GM23338 (cell line): ENCODE results near the gene VMP1. TPM values are rescaled to one million over a fixed set of nuclear protein-coding genes. Genes with fewer than 3 reads are reported as not detected.
"Not testable (repeated sequence)": the region's sequence is repeated elsewhere in the genome, so short reads cannot be mapped to it uniquely, and the experiment has no call there.

Experiments
- ATAC-seq: fragments of 200-7000 bp; cut with Tn5 transposase; 3 replicates; pipeline ENCODE4 v1.9.1; 2020
- DNase-seq: peaks from one replicate; pipeline ENCODE4 v3.0.0-alpha.2; 2015; ENCODE audit warnings: low spot score
- H2AFZ ChIP-seq: fragments of 200-600 bp; sonication (generic); 2 replicates; pipeline ENCODE4 v1.8.0; 2016; ENCODE audit warnings: antibody characterized with exemption, mild to moderate bottlenecking, moderate library complexity
- H3F3A ChIP-seq: fragments of 200-600 bp; sonication (generic); replicated peaks from 2 replicates; pipeline ENCODE4 v1.8.0; 2017; ENCODE audit warnings: antibody characterized with exemption, mixed run types, low read depth
- H3K27ac ChIP-seq: fragments of 200-600 bp; sonication (generic); 2 replicates; pipeline ENCODE4 v1.6.1; 2016; ENCODE audit warnings: low read depth
- H3K27me3 ChIP-seq: fragments of 200-600 bp; sonication (generic); 2 replicates; pipeline ENCODE4 v1.8.0; 2016; ENCODE audit warnings: mild to moderate bottlenecking, mixed run types, moderate library complexity; ENCODE audit not compliant: insufficient read depth
- H3K36me3 ChIP-seq: fragments of 200-600 bp; sonication (generic); 2 replicates; pipeline ENCODE4 v1.8.0; 2016; ENCODE audit warnings: mild to moderate bottlenecking; ENCODE audit not compliant: insufficient read depth
- H3K4me1 ChIP-seq: fragments of 200-600 bp; sonication (generic); 2 replicates; pipeline ENCODE4 v1.8.0; 2016; ENCODE audit warnings: mild to moderate bottlenecking, moderate library complexity; ENCODE audit not compliant: insufficient read depth
- H3K4me2 ChIP-seq: fragments of 200-600 bp; sonication (generic); 2 replicates; pipeline ENCODE4 v1.7.1; 2017; ENCODE audit warnings: mixed run types
- H3K4me3 ChIP-seq: fragments of 200-600 bp; sonication (generic); 2 replicates; pipeline ENCODE4 v1.6.1; 2016; ENCODE audit warnings: mixed run types
- H3K79me2 ChIP-seq: fragments of 200-600 bp; sonication (generic); replicated peaks from 2 replicates; pipeline ENCODE4 v1.8.0; 2017; ENCODE audit warnings: mild to moderate bottlenecking; ENCODE audit not compliant: insufficient read depth
- H3K9me2 ChIP-seq: fragments of 200-600 bp; sonication (generic); 2 replicates; pipeline ENCODE4 v1.8.0; 2017; ENCODE audit not compliant: insufficient read depth
- H4K20me1 ChIP-seq: fragments of 200-600 bp; sonication (generic); replicated peaks from 2 replicates; pipeline ENCODE4 v1.8.0; 2017; ENCODE audit warnings: mild to moderate bottlenecking; ENCODE audit not compliant: insufficient read depth
- H3K27ac Mint-ChIP-seq: 2 replicates; pipeline ENCODE4 v1.8.0; 2020; ENCODE audit warnings: inconsistent platforms, mild to moderate bottlenecking, moderate library complexity, mixed read lengths
- H3K27me3 Mint-ChIP-seq: 3 replicates; pipeline ENCODE4 v1.8.0; 2022; ENCODE audit warnings: low read depth, mild to moderate bottlenecking, moderate library complexity, mixed read lengths, inconsistent platforms; ENCODE audit not compliant: insufficient read depth, poor library complexity
- H3K36me3 Mint-ChIP-seq: 3 replicates; pipeline ENCODE4 v1.8.0; 2021; ENCODE audit warnings: low read depth, mild to moderate bottlenecking, inconsistent platforms, moderate library complexity, mixed read lengths
- H3K4me1 Mint-ChIP-seq: 3 replicates; pipeline ENCODE4 v1.8.0; 2020; ENCODE audit warnings: mild to moderate bottlenecking, inconsistent platforms, mixed read lengths
- H3K4me3 Mint-ChIP-seq: 3 replicates; pipeline ENCODE4 v1.8.0; 2021; ENCODE audit warnings: moderate library complexity, mild to moderate bottlenecking, inconsistent platforms, mixed read lengths
- H3K9me3 Mint-ChIP-seq: 3 replicates; pipeline ENCODE4 v1.8.0; 2020; ENCODE audit warnings: moderate library complexity, mild to moderate bottlenecking, inconsistent platforms, mixed read lengths
- CTCF ChIP-seq, 2 experiments: fragments of 200-600 bp in 1 of 2; sonication (generic) in 1 of 2; conservative IDR thresholded peaks; 2 replicates each; pipeline versions ENCODE4 v1.5.1 to v1.6.1; 2016 to 2017; ENCODE audit warnings: antibody characterized with exemption in 2 of 2, low read depth in 2 of 2, mild to moderate bottlenecking in 2 of 2, moderate library complexity in 1 of 2
- EZH2 ChIP-seq: fragments of 200-600 bp; sonication (generic); IDR thresholded peaks from one replicate; pipeline ENCODE4 v1.8.0; 2017; ENCODE audit warnings: antibody characterized with exemption, mild to moderate bottlenecking, low read depth; ENCODE audit not compliant: unreplicated experiment
- EZH2phosphoT487 ChIP-seq: fragments of 200-600 bp; sonication (generic); IDR thresholded peaks from one replicate; pipeline ENCODE4 v1.8.1; 2018; ENCODE audit warnings: antibody characterized with exemption; ENCODE audit not compliant: unreplicated experiment
- JUNB ChIP-seq: IDR thresholded peaks from one replicate; pipeline ENCODE4 v1.6.1; 2016; ENCODE audit warnings: antibody characterized with exemption; ENCODE audit not compliant: unreplicated experiment
- NANOG ChIP-seq: IDR thresholded peaks from 2 replicates; pipeline ENCODE4 v1.6.1; 2016; ENCODE audit warnings: antibody characterized with exemption, borderline replicate concordance
- POLR2AphosphoS5 ChIP-seq: IDR thresholded peaks from 2 replicates; pipeline ENCODE4 v1.6.1; 2016; ENCODE audit warnings: antibody characterized with exemption, low read depth
- STAT1 ChIP-seq: IDR thresholded peaks from one replicate; pipeline ENCODE4 v1.6.1; 2016; ENCODE audit warnings: antibody characterized with exemption; ENCODE audit not compliant: unreplicated experiment
- ZNF114 ChIP-seq: fragments of 250-450 bp; sonication (Bioruptor Pico); IDR thresholded peaks from 2 replicates; pipeline ENCODE4 v1.5.0; 2020; ENCODE audit warnings: mild to moderate bottlenecking, moderate library complexity
- ZNF331 ChIP-seq: fragments of 250-450 bp; sonication (Bioruptor Pico); IDR thresholded peaks from 2 replicates; pipeline ENCODE4 v1.5.0; 2020; ENCODE audit warnings: low read depth, mild to moderate bottlenecking, moderate library complexity
- polyA plus RNA-seq: library from polyadenylated mRNA; unstranded; fragments of >200 nt; fragmentation: Nextera tagmentation; extraction: Ambion mirVana; gene quantifications from 2 replicates; pipeline ENCODE4 v1.2.1, GENCODE V29; 2016
- total RNA-seq: library from RNA; depleted of rRNA; stranded (reverse); fragments of >200 nt; shearing (Covaris generic); gene quantifications from 2 replicates; pipeline ENCODE4 v1.2.3, GENCODE V29; 2014
- TF ChIP-seq, protein P1 (sequence below): IDR thresholded peaks from one replicate; pipeline ENCODE4 v1.6.1; 2018; ENCODE audit warnings: antibody characterized with exemption; ENCODE audit not compliant: unreplicated experiment
- TF ChIP-seq, protein P2 (sequence below): fragments of 250-450 bp; sonication (Bioruptor Pico); IDR thresholded peaks from 2 replicates; pipeline ENCODE4 v1.5.0; 2020; ENCODE audit warnings: mild to moderate bottlenecking, moderate library complexity

The VMP1 gene
- total and polyA plus RNA-seq, 2 experiments from 2014 or later, result 70.1 to 112 TPM

GRCh38 chr17:59806322-59806721 lies 98.9 kb downstream of the VMP1 start:
- not testable (repeated sequence) for H3K4me2 ChIP-seq, H3K4me1 Mint-ChIP-seq, H3K27ac Mint-ChIP-seq, H3K36me3 Mint-ChIP-seq, H3K36me3 ChIP-seq, H3K27me3 Mint-ChIP-seq, H2AFZ ChIP-seq, DNase-seq, H3K9me3 Mint-ChIP-seq, H3K27ac ChIP-seq, H3F3A ChIP-seq, ATAC-seq, H3K79me2 ChIP-seq, H4K20me1 ChIP-seq, H3K4me3 ChIP-seq, H3K4me3 Mint-ChIP-seq, H3K27me3 ChIP-seq, H3K4me1 ChIP-seq, H3K9me2 ChIP-seq

- no peak overlapping the region for H2AFZ ChIP-seq
- DNase-seq, result no peak
Measured at GRCh38 chr17:59807892-59808509, 100.5 kb downstream of the VMP1 start.

More at GRCh38 chr17:59807892-59808509, 100.5 kb downstream of the VMP1 start:
- no peaks in the 10 kb centered on the region for H3K36me3 ChIP-seq
- H3K4me1 ChIP-seq, result peaks cover 3% of the 10 kb centered on the region; the same call in 1 of the 2 replicates
- H3K36me3 Mint-ChIP-seq, result peaks cover 2% of the 10 kb centered on the region; the same call in 1 of the 3 replicates
- H3K4me1 Mint-ChIP-seq, result no peaks in the 10 kb centered on the region
- ATAC-seq, result no peak
- H3K4me3 Mint-ChIP-seq, result no peak overlapping the region
- H3K79me2 ChIP-seq, result no peaks in the 10 kb centered on the region
- H3K27me3 Mint-ChIP-seq, result peaks cover 2% of the 10 kb centered on the region
- H3K9me3 Mint-ChIP-seq, result no peaks in the 10 kb centered on the region
- no peaks in the 10 kb centered on the region for H4K20me1 ChIP-seq
- no peak overlapping the region for H3K27ac ChIP-seq
- TF ChIP-seq ZNF114 (CRISPR knock-in tag) (no peak), JUNB (no peak), CTCF (conservative IDR thresholded peaks at IDR 0.05; ENCODE audit: low read depth in 2 of 2) (no peak), EZH2 (no peak), POLR2AphosphoS5 (no peak), EZH2phosphoT487 (no peak), NANOG (no peak), ZNF331 (no peak), STAT1 (no peak)
- TF ChIP-seq, protein P1, sequence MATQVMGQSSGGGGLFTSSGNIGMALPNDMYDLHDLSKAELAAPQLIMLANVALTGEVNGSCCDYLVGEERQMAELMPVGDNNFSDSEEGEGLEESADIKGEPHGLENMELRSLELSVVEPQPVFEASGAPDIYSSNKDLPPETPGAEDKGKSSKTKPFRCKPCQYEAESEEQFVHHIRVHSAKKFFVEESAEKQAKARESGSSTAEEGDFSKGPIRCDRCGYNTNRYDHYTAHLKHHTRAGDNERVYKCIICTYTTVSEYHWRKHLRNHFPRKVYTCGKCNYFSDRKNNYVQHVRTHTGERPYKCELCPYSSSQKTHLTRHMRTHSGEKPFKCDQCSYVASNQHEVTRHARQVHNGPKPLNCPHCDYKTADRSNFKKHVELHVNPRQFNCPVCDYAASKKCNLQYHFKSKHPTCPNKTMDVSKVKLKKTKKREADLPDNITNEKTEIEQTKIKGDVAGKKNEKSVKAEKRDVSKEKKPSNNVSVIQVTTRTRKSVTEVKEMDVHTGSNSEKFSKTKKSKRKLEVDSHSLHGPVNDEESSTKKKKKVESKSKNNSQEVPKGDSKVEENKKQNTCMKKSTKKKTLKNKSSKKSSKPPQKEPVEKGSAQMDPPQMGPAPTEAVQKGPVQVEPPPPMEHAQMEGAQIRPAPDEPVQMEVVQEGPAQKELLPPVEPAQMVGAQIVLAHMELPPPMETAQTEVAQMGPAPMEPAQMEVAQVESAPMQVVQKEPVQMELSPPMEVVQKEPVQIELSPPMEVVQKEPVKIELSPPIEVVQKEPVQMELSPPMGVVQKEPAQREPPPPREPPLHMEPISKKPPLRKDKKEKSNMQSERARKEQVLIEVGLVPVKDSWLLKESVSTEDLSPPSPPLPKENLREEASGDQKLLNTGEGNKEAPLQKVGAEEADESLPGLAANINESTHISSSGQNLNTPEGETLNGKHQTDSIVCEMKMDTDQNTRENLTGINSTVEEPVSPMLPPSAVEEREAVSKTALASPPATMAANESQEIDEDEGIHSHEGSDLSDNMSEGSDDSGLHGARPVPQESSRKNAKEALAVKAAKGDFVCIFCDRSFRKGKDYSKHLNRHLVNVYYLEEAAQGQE, result no peak
- TF ChIP-seq, protein P2, sequence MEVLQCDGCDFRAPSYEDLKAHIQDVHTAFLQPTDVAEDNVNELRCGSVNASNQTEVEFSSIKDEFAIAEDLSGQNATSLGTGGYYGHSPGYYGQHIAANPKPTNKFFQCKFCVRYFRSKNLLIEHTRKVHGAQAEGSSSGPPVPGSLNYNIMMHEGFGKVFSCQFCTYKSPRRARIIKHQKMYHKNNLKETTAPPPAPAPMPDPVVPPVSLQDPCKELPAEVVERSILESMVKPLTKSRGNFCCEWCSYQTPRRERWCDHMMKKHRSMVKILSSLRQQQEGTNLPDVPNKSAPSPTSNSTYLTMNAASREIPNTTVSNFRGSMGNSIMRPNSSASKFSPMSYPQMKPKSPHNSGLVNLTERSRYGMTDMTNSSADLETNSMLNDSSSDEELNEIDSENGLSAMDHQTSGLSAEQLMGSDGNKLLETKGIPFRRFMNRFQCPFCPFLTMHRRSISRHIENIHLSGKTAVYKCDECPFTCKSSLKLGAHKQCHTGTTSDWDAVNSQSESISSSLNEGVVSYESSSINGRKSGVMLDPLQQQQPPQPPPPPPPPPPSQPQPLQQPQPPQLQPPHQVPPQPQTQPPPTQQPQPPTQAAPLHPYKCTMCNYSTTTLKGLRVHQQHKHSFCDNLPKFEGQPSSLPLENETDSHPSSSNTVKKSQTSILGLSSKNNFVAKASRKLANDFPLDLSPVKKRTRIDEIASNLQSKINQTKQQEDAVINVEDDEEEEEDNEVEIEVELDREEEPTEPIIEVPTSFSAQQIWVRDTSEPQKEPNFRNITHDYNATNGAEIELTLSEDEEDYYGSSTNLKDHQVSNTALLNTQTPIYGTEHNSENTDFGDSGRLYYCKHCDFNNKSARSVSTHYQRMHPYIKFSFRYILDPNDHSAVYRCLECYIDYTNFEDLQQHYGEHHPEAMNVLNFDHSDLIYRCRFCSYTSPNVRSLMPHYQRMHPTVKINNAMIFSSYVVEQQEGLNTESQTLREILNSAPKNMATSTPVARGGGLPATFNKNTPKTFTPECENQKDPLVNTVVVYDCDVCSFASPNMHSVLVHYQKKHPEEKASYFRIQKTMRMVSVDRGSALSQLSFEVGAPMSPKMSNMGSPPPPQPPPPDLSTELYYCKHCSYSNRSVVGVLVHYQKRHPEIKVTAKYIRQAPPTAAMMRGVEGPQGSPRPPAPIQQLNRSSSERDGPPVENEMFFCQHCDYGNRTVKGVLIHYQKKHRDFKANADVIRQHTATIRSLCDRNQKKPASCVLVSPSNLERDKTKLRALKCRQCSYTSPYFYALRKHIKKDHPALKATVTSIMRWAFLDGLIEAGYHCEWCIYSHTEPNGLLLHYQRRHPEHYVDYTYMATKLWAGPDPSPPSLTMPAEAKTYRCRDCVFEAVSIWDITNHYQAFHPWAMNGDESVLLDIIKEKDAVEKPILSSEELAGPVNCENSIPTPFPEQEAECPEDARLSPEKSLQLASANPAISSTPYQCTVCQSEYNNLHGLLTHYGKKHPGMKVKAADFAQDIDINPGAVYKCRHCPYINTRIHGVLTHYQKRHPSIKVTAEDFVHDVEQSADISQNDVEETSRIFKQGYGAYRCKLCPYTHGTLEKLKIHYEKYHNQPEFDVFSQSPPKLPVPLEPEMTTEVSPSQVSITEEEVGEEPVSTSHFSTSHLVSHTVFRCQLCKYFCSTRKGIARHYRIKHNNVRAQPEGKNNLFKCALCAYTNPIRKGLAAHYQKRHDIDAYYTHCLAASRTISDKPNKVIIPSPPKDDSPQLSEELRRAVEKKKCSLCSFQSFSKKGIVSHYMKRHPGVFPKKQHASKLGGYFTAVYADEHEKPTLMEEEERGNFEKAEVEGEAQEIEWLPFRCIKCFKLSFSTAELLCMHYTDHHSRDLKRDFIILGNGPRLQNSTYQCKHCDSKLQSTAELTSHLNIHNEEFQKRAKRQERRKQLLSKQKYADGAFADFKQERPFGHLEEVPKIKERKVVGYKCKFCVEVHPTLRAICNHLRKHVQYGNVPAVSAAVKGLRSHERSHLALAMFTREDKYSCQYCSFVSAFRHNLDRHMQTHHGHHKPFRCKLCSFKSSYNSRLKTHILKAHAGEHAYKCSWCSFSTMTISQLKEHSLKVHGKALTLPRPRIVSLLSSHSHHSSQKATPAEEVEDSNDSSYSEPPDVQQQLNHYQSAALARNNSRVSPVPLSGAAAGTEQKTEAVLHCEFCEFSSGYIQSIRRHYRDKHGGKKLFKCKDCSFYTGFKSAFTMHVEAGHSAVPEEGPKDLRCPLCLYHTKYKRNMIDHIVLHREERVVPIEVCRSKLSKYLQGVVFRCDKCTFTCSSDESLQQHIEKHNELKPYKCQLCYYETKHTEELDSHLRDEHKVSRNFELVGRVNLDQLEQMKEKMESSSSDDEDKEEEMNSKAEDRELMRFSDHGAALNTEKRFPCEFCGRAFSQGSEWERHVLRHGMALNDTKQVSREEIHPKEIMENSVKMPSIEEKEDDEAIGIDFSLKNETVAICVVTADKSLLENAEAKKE (CRISPR knock-in tag), result no peak
- no peak overlapping the region for H3K27ac Mint-ChIP-seq
- H3K9me2 ChIP-seq, result no peaks in the 10 kb centered on the region
- H3K4me2 ChIP-seq, result no peak overlapping the region
- no peaks in the 10 kb centered on the region for H3F3A ChIP-seq
- H3K4me3 ChIP-seq, result no peak overlapping the region
- H3K27me3 ChIP-seq, result no peaks in the 10 kb centered on the region
